Ovary (tissue), 9 donors: Measurements from ENCODE around the gene SPOPL. TPM values are rescaled to one million over a fixed set of nuclear protein-coding genes. Genes with fewer than 3 reads are reported as not detected.
"Not testable (repeated sequence)": the region's sequence is repeated elsewhere in the genome, so short reads cannot be mapped to it uniquely, and the experiment has no call there.

ENCODE experiments used
- DNase-seq, 5 donors: peaks; one replicate each; pipeline ENCODE4 v3.0.0-alpha.2; 2019 to 2020
- H3K27ac ChIP-seq, 2 donors: fragments of 200-600 bp; one replicate each; pipeline versions ENCODE4 v1.5.1 to v1.8.0; 2019 to 2022
- H3K27me3 ChIP-seq: fragments of 200-600 bp; one replicate; pipeline ENCODE4 v1.8.0; 2022
- H3K36me3 ChIP-seq: fragments of 200-600 bp; sonication (generic); one replicate; pipeline ENCODE4 v1.5.1; 2019
- H3K4me1 ChIP-seq: one replicate; pipeline ENCODE4 v1.8.1; 2013; ENCODE audit warnings: mild to moderate bottlenecking, moderate library complexity; ENCODE audit not compliant: insufficient read depth
- H3K4me3 ChIP-seq: fragments of 200-600 bp; sonication (generic); one replicate; pipeline ENCODE4 v1.5.1; 2017
- H3K9me3 ChIP-seq, 2 donors: fragments of 200-600 bp in 1 of 2; sonication (generic) in 1 of 2; one replicate each; pipeline versions ENCODE4 v1.5.1 to v1.8.1; 2013 to 2019; ENCODE audit warnings: mild to moderate bottlenecking in 1 of 2, moderate library complexity in 1 of 2
- EP300 ChIP-seq: sonication (generic); formaldehyde crosslinking; IDR thresholded peaks from one replicate; pipeline ENCODE4 v1.6.1; 2017; ENCODE audit warnings: antibody characterized with exemption
- POLR2A ChIP-seq: fragments of 450-650 bp; IDR thresholded peaks from one replicate; pipeline ENCODE4 v1.6.1; 2017; ENCODE audit warnings: antibody characterized with exemption, mild to moderate bottlenecking, moderate library complexity
- WGBS, 3 donors: extraction: QIAGEN DNeasy Blood & Tissue Kit in 1 of 3; methylation state at CpG; one replicate each; pipeline versions ENCODE4 v1.1.5 to v1.1.7; 2013 to 2017; 5-methylcytosine and 5-hydroxymethylcytosine counted together
- intact Hi-C, 4 donors: fragments of 100-400 bp; cut with DNase I; formaldehyde crosslinking; loops; one replicate each; pipeline versions ENCODE4 v1.11.0 to v1.15.1; 2022 to 2023
- polyA plus RNA-seq, 2 donors: library from polyadenylated mRNA; stranded (reverse); fragments of 200-250 nt in 1 of 2; fragments of 350-450 nt in 1 of 2; fragmentation: Illumina TruSeq in 1 of 2; extraction: RNeasy Lipid Tissue Mini Kit (QIAGEN cat#74804) in 1 of 2; gene quantifications; one replicate each; pipeline ENCODE4 v1.2.3, GENCODE V29; 2013 to 2014
- total RNA-seq, 7 donors: library from RNA; depleted of rRNA in 2 of 7; stranded (reverse); fragments of >200 nt in 2 of 7; fragmentation: NEBNext Ultra II Directional in 3 of 7; extraction: Animal tissue kit (Norgen Biotek cat#: 25700) in 3 of 7; gene quantifications; one replicate each; pipeline versions ENCODE4 v1.1.0 to v1.2.4, GENCODE V29; 2016 to 2023
- TF ChIP-seq, protein P1 (sequence below), 3 donors: fragments of 450-650 bp in 2 of 3; fragments of 200-600 bp in 1 of 3; IDR thresholded peaks; one replicate each; pipeline versions ENCODE4 v1.5.1 to v1.8.0; 2016 to 2022; ENCODE audit warnings: antibody characterized with exemption in 3 of 3, mild to moderate bottlenecking in 1 of 3
- donor health status: DM: no; HTN: no; CAD: no; lungs with moderate emphysema.
- donor health status: DM: no; HTN: no; CAD: no.
- donor health status: Bipolar disorder and iron deficiency.
- donor health status: DM: yes; HTN: yes; CAD: no.
- donor health status: DM: no; HTN: no; CAD: no.
- donor health status: DM: yes; HTN: yes; CAD: no.

SPOPL gene
- total and polyA plus RNA-seq, 9 donors, result 10.9 to 30.9 (median 23.6) TPM

DNA sequence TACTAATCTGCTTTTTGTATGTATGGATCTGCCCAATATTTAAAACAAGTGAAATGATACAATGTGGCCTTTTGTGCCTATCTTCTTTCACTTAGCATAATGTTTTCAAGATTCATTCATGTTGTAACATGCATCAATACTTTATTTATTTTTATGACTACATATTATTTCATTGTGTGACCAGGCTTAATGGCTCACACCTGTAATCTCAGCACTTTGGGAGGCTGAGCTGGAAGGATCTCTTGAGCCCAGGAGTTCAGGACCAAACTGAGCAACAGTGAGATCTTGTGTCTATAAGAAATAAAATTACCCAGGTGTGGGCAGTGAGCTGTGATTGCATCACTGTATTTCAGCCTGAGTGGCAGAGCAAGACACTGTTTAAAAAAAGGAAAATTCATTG lies 33.2 kb downstream of the SPOPL start:
- Histone ChIP-seq H3K27me3 (no peaks in the 10 kb centered on the region), H3K36me3 (no peaks in the 10 kb centered on the region), H3K27ac (no peak overlapping the region), H3K4me1 (no peaks in the 10 kb centered on the region), H3K4me3 (no peak overlapping the region), H3K9me3 (peaks cover 0 to 5% of the 10 kb centered on the region in 2 donors)
- no peak for DNase-seq
- intact Hi-C loops, result no loop called here
- TF ChIP-seq, protein P1, sequence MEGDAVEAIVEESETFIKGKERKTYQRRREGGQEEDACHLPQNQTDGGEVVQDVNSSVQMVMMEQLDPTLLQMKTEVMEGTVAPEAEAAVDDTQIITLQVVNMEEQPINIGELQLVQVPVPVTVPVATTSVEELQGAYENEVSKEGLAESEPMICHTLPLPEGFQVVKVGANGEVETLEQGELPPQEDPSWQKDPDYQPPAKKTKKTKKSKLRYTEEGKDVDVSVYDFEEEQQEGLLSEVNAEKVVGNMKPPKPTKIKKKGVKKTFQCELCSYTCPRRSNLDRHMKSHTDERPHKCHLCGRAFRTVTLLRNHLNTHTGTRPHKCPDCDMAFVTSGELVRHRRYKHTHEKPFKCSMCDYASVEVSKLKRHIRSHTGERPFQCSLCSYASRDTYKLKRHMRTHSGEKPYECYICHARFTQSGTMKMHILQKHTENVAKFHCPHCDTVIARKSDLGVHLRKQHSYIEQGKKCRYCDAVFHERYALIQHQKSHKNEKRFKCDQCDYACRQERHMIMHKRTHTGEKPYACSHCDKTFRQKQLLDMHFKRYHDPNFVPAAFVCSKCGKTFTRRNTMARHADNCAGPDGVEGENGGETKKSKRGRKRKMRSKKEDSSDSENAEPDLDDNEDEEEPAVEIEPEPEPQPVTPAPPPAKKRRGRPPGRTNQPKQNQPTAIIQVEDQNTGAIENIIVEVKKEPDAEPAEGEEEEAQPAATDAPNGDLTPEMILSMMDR (IDR thresholded peaks at IDR 0.05), result no peak
- TF ChIP-seq POLR2A (no peak), EP300 (no peak)

DNA sequence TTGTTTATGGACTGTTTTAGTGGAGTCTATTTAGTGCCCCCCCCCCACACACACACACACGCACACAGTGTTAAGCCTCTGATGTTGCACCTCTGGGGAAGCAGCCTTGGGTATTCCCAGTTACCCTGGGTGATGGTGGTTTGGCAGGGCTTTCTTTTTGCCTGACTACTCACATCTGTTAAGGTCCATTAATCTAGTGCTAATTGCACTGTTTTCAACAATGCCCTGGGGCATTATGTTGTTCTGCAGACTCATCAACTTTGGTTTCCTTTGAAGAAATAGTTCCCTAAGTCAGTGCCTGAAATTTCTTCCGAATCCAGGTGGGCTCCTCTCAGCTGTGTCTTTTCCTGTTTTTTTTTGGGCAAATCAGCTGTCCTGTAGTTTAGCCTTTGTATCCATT lies 34.7 kb downstream of the SPOPL start:
- Histone ChIP-seq H3K36me3 (no peaks in the 10 kb centered on the region), H3K27ac (no peak overlapping the region), H3K4me3 (no peak overlapping the region), H3K27me3 (no peaks in the 10 kb centered on the region), H3K4me1 (no peaks in the 10 kb centered on the region), H3K9me3 (peaks cover 0 to 5% of the 10 kb centered on the region in 2 donors)
- WGBS, 3 donors, result 72 to 87% (median 85%) methylated on average over 2 of the region's 2 CpGs
- TF ChIP-seq EP300, result no peak
- TF ChIP-seq, protein P1 (IDR thresholded peaks at IDR 0.05), result no peak
- no peak for TF ChIP-seq POLR2A
- intact Hi-C loops, result no loop called here
- no peak for DNase-seq

DNA sequence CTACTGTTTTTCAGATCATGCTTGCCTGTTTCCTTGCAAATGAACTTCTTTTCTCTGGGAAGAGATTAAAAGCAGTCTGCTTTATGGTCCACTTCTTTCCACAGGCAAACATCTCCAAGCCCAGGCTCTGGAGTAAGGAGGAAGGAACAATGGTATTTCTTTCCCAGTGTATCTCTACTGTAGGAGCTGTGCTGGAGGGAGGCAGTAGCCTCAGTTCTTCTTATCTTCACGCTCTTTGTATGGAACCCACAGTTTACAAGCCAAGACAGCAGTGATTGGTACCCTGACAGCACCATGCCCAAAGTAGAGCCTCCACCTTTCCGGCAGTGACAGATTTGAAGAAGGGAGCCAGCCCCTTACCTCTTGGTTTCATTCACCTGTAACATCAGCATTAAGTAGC lies 35.2 kb downstream of the SPOPL start:
- intact Hi-C loops, result no loop called here
- H3K27ac ChIP-seq, result no peak overlapping the region
- WGBS, 3 donors, result 95 to 100% (median 99%) methylated on average over 2 of the region's 2 CpGs
- TF ChIP-seq POLR2A (no peak), EP300 (no peak)
- TF ChIP-seq, protein P1 (IDR thresholded peaks at IDR 0.05), result no peak
- H3K36me3 ChIP-seq, result no peaks in the 10 kb centered on the region
- H3K4me1 ChIP-seq, result no peaks in the 10 kb centered on the region
- H3K27me3 ChIP-seq, result no peaks in the 10 kb centered on the region
- no peak for DNase-seq
- no peak overlapping the region for H3K4me3 ChIP-seq
- peaks cover 0 to 5% of the 10 kb centered on the region in 2 donors for H3K9me3 ChIP-seq

DNA sequence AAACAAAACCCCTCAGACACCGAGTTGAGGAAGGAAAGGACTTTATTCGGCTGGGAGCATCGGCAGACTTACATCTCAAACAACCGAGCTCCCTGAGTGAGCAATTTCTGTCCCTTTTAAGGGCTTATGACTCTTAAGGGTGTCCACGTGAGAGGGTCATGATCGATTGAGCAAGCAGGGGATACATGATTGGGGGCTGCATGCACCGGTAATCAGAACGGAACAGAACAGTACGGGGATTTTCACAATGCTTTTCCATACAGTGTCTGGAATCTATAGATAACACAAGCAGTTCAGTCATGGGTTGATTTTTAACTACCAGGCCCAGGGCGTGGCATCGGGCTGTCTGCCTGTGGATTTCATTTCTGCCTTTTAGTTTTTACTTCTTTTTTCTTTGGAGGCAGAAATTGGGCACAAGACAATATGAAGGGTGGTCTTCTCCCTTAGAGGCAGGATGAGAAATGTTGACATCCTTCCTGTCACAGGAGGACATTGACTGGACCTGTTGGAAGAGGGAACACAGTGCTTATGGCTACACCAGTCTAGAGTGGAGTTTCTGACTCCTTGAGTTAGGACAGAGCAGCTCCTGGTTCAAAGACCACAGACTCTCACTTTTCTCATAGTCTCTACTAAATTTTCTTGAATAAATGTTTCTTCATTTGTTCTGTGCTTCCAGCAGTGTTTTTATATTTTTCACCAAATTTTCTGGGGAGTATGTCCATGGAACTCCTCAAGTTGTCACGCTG lies 35.8 kb downstream of the SPOPL start:
- no peaks in the 10 kb centered on the region for H3K36me3 ChIP-seq
- no peak for DNase-seq
- 88 to 92% (median 91%) methylated on average over 12 of the region's 12 CpGs for WGBS, 3 donors
- intact Hi-C loops, result no loop called here
- H3K27me3 ChIP-seq, result no peaks in the 10 kb centered on the region
- TF ChIP-seq POLR2A, result no peak
- TF ChIP-seq, protein P1 (IDR thresholded peaks at IDR 0.05), result no peak
- no peak for TF ChIP-seq EP300
- peaks cover 0 to 5% of the 10 kb centered on the region in 2 donors for H3K9me3 ChIP-seq
- no peak overlapping the region for H3K27ac ChIP-seq
- H3K4me1 ChIP-seq, result no peaks in the 10 kb centered on the region
- no peak overlapping the region for H3K4me3 ChIP-seq

DNA sequence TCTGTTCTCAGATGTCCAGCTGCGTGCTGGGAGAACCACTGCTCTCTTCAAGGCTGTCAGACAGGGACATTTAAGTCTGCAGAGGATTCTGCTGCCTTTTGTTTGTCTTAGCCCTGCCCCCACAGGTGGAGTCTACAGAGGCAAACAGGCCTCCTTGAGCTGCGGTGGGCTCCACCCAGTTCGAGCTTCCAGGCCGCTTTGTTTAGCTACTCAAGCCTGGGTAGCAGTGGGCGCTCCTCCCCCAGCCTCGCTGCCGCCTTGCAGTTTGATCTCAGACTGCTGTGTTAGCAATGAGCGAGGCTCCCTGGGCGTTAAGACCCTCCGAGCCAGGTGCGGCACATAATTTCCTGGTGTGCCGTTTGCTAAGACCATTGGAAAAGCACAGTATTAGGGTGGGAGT lies 42.6 kb downstream of the SPOPL start:
- intact Hi-C loops, H3K4me1 ChIP-seq, H3K27ac ChIP-seq: not testable (repeated sequence)

More for the DNA sequence above, 42.6 kb downstream of the SPOPL start:
- not testable (repeated sequence) for DNase-seq, H3K27me3 ChIP-seq, H3K4me3 ChIP-seq, H3K9me3 ChIP-seq, H3K36me3 ChIP-seq
- WGBS, 3 donors, result 97 to 100% (median 98%) methylated on average over 12 of the region's 12 CpGs
